SU-DHL-6 (cell line): ENCODE data around the gene WDR74.

Source experiments
- EZH2phosphoT487 ChIP-seq: fragments of 200-600 bp; sonication (generic), shearing (Covaris generic); conservative IDR thresholded peaks from 2 replicates; pipeline ENCODE4 v1.6.1; 2018; ENCODE audit warnings: mild to moderate bottlenecking, antibody characterized with exemption, low read length, moderate library complexity, mixed read lengths
- TF ChIP-seq, protein P1 (sequence below): fragments of 200-600 bp; sonication (generic); IDR thresholded peaks from one replicate; pipeline ENCODE4 v1.5.1; 2017; ENCODE audit warnings: antibody characterized with exemption, mild to moderate bottlenecking, low read length, moderate library complexity; ENCODE audit not compliant: insufficient read depth, poor library complexity, severe bottlenecking

- TF ChIP-seq, protein P1, sequence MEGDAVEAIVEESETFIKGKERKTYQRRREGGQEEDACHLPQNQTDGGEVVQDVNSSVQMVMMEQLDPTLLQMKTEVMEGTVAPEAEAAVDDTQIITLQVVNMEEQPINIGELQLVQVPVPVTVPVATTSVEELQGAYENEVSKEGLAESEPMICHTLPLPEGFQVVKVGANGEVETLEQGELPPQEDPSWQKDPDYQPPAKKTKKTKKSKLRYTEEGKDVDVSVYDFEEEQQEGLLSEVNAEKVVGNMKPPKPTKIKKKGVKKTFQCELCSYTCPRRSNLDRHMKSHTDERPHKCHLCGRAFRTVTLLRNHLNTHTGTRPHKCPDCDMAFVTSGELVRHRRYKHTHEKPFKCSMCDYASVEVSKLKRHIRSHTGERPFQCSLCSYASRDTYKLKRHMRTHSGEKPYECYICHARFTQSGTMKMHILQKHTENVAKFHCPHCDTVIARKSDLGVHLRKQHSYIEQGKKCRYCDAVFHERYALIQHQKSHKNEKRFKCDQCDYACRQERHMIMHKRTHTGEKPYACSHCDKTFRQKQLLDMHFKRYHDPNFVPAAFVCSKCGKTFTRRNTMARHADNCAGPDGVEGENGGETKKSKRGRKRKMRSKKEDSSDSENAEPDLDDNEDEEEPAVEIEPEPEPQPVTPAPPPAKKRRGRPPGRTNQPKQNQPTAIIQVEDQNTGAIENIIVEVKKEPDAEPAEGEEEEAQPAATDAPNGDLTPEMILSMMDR: no peak
- no peak for TF ChIP-seq EZH2phosphoT487
Observed at GRCh38 chr11:62843466-62843865, 4.1 kb upstream of the WDR74 start.
